Chondrocyte (in vitro differentiated cells): Measurements from ENCODE around the gene MAGT1. TPM values are rescaled to one million over a fixed set of nuclear protein-coding genes. Genes with fewer than 3 reads are reported as not detected.
"Not testable (repeated sequence)": the region's sequence is repeated elsewhere in the genome, so short reads cannot be mapped to it uniquely, and the experiment has no call there.

Experiments
- DNase-seq: peaks from one replicate; pipeline ENCODE4 v3.0.0; 2021; ENCODE audit warnings: mixed read lengths, low spot score
- H3K27ac Mint-ChIP-seq: one replicate; pipeline ENCODE4 v1.8.0; 2021; ENCODE audit warnings: mild to moderate bottlenecking, moderate library complexity, mixed read lengths; ENCODE audit not compliant: unreplicated experiment
- H3K27me3 Mint-ChIP-seq: 2 replicates; pipeline ENCODE4 v1.8.0; 2021; ENCODE audit warnings: low read depth, mixed read lengths
- H3K36me3 Mint-ChIP-seq: 2 replicates; pipeline ENCODE4 v1.8.0; 2021; ENCODE audit warnings: low read depth, mixed read lengths
- H3K4me1 Mint-ChIP-seq: 2 replicates; pipeline ENCODE4 v1.8.0; 2021; ENCODE audit warnings: low read depth, mild to moderate bottlenecking, mixed read lengths
- H3K4me3 Mint-ChIP-seq: one replicate; pipeline ENCODE4 v1.8.0; 2021; ENCODE audit warnings: mild to moderate bottlenecking, moderate library complexity, mixed read lengths; ENCODE audit not compliant: unreplicated experiment
- H3K9me3 Mint-ChIP-seq: 2 replicates; pipeline ENCODE4 v1.8.0; 2021; ENCODE audit warnings: low read depth, mixed read lengths
- CTCF ChIP-seq: fragments of 200-600 bp; sonication (generic); IDR thresholded peaks from 2 replicates; pipeline ENCODE4 v1.5.0; 2021; ENCODE audit warnings: antibody characterized with exemption, mild to moderate bottlenecking, moderate library complexity
- long read RNA-seq: library from polyadenylated mRNA; stranded (forward); transcript quantifications from one replicate; pipeline ENCODE4 v2.0.0, GENCODE V29; 2021
- total RNA-seq: library from RNA; stranded (reverse); gene quantifications from 3 replicates; pipeline ENCODE4 v1.2.1, GENCODE V29; 2021

MAGT1 gene
- 66.6 to 80.8 TPM (median 74.8 TPM) in 3 replicates for total RNA-seq
- long read RNA-seq, full-length matches to known transcripts, result 2 of 12 reads
- long read RNA-seq, partial matches to known transcripts, result 0 of 12 reads
- long read RNA-seq, other reads (novel, unspliced or antisense), result 10 of 12 reads

- no peak for TF ChIP-seq CTCF
- Mint-ChIP-seq H3K4me3 (peak within 1 kb of the TSS; percentile 83), H3K36me3 (no peaks in the 10 kb centered on the region), H3K27ac (peak within 1 kb of the TSS; percentile 98), H3K27me3 (no peaks in the 10 kb centered on the region), H3K4me1 (peaks cover 21% of the 10 kb centered on the region), H3K9me3 (peaks cover 10% of the 10 kb centered on the region)
- DNase-seq, result peak; percentile 94
These were observed at the start of gene MAGT1 for GRCh38 chrX:77894921-77895886. Gene MAGT1 (minus strand): TSS chrX:77895435. CDS start chrX:77895410, 25 bp downstream.

GRCh38 chrX:77945031-77945430 is 49.8 kb upstream of the MAGT1 start:
- not testable (repeated sequence) for H3K9me3 Mint-ChIP-seq, H3K4me3 Mint-ChIP-seq, DNase-seq, H3K27me3 Mint-ChIP-seq, H3K27ac Mint-ChIP-seq, H3K4me1 Mint-ChIP-seq, H3K36me3 Mint-ChIP-seq

- Mint-ChIP-seq H3K36me3 (no peaks in the 10 kb centered on the region), H3K9me3 (no peaks in the 10 kb centered on the region), H3K4me1 (peaks cover 8% of the 10 kb centered on the region), H3K4me3 (no peak overlapping the region), H3K27ac (no peak overlapping the region), H3K27me3 (no peaks in the 10 kb centered on the region)
- TF ChIP-seq CTCF, result no peak
- no peak for DNase-seq
These were observed 42.9 kb upstream of the MAGT1 start for GRCh38 chrX:77938083-77938680.

GRCh38 chrX:77937291-77937690 is 42.1 kb upstream of the MAGT1 start:
- no peaks in the 10 kb centered on the region for H3K36me3 Mint-ChIP-seq
- no peak for TF ChIP-seq CTCF
- peaks cover 8% of the 10 kb centered on the region for H3K4me1 Mint-ChIP-seq
- no peak overlapping the region for H3K27ac Mint-ChIP-seq
- no peak overlapping the region for H3K4me3 Mint-ChIP-seq
- H3K27me3 Mint-ChIP-seq, result no peaks in the 10 kb centered on the region
- no peaks in the 10 kb centered on the region for H3K9me3 Mint-ChIP-seq
- DNase-seq, result no peak

GRCh38 chrX:77936299-77936698 is 41.1 kb upstream of the MAGT1 start:
- Mint-ChIP-seq H3K4me1 (peaks cover 8% of the 10 kb centered on the region), H3K36me3 (no peaks in the 10 kb centered on the region), H3K27me3 (no peaks in the 10 kb centered on the region), H3K4me3 (no peak overlapping the region), H3K9me3 (no peaks in the 10 kb centered on the region), H3K27ac (no peak overlapping the region)
- no peak for DNase-seq
- TF ChIP-seq CTCF, result no peak
